ENCODE results near the gene EPHA6. TPM values are rescaled to one million over a fixed set of nuclear protein-coding genes. Genes with fewer than 3 reads are reported as not detected.

EPHA6 gene
- total RNA-seq, 1 experiment from 2014 or later = 0.61 TPM

DNA sequence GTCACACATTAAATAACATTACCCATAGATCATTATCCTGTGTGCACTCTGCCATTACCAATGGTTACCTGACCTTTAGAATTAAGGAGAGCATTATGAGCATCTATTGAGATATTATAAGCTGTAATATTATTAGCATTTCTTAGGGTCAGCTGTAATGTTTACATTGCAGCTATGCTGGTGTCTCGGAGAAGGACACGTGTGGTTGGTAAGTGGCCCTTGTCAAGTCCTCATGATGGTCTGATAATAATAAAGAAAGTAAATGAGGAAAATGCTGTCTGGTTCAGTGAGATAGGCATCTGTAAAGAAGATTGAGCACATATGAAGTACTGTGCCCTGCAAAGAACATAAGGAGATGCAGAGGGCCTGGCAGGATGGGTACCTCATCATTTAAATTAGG, 878.4 kb downstream of the EPHA6 start:
- no peaks in the 10 kb centered on the region; a peak in 1 of 5 replicates for H3K9me3 Mint-ChIP-seq
- no CpG with 5 or more reads among the region's 2 CpGs for WGBS (ENCODE audit: extremely low coverage, insufficient read length, low lambda C conversion rate)

More for the DNA sequence above, 878.4 kb downstream of the EPHA6 start:
- Histone ChIP-seq H3K14ac (ENCODE audit: insufficient read depth, low read length) (no peak overlapping the region), H3T11ph (ENCODE audit: low read length) (no peak overlapping the region), H3K4me2 (ENCODE audit: insufficient read depth, insufficient read length, low read length) (no peak overlapping the region), H4K8ac (replicated peaks; ENCODE audit: insufficient read length, low read depth, low read length) (no peak overlapping the region), H3K27me3 (ENCODE audit: insufficient read depth, low read length) (no peaks in the 10 kb centered on the region), H3K9me3 (ENCODE audit: control insufficient read depth, low read depth, low read length) (no peaks in the 10 kb centered on the region), H3K9ac (ENCODE audit: extremely low read depth, insufficient read length, low read length) (no peak overlapping the region), H3K23me2 (ENCODE audit: insufficient read length, low read depth, low read length, poor library complexity, severe bottlenecking) (no peaks in the 10 kb centered on the region), H3K4ac (ENCODE audit: low read depth, low read length) (no peak overlapping the region), H2BK12ac (ENCODE audit: insufficient read length, low read depth, low read length) (no peak overlapping the region), H3K23ac (ENCODE audit: insufficient read length, low read depth, low read length) (no peak overlapping the region), H3K79me1 (ENCODE audit: insufficient read depth, low read depth, low read length, poor library complexity, severe bottlenecking) (no peaks in the 10 kb centered on the region), H3K18ac (ENCODE audit: insufficient read length, low read depth, low read length) (no peak overlapping the region), H4K20me1 (ENCODE audit: control insufficient read depth, insufficient read depth, insufficient read length) (no peaks in the 10 kb centered on the region), H2AK5ac (ENCODE audit: insufficient read length, low read length) (no peak overlapping the region), H4K5ac (ENCODE audit: insufficient read length, low read depth, low read length) (no peak overlapping the region), H4K91ac (ENCODE audit: insufficient read length, low read depth, low read length) (no peak overlapping the region), H3K56ac (ENCODE audit: insufficient read length, low read depth, low read length) (no peak overlapping the region), H3K79me2 (ENCODE audit: insufficient read depth, low read length) (no peaks in the 10 kb centered on the region), H2BK120ac (ENCODE audit: low read depth, low read length, poor library complexity, severe bottlenecking) (no peak overlapping the region), H2BK5ac (ENCODE audit: insufficient read length, low read length) (no peak overlapping the region), H2BK15ac (ENCODE audit: low read depth, low read length) (no peak overlapping the region), H3K27ac (ENCODE audit: insufficient read length, low read depth, low read length) (no peak overlapping the region), H2AFZ (ENCODE audit: low read length) (no peak overlapping the region), H2BK20ac (ENCODE audit: low read depth, low read length, poor library complexity, severe bottlenecking) (no peak overlapping the region), H3K4me1 (ENCODE audit: insufficient read depth, low read length) (0 out of 2 replicates have a peak, but pooled peaks cover under 1% of the 10 kb centered on the region)
- Mint-ChIP-seq H3K27me3 (ENCODE audit: low read depth) (no peaks in the 10 kb centered on the region), H3K4me3 (no peak overlapping the region), H3K36me3 (ENCODE audit: insufficient read depth in 1 of 3, low read depth in 3 of 3) (no peaks in the 10 kb centered on the region; a peak in 2 of 7 replicates), H3K27ac (no peak overlapping the region), H3K4me1 (peaks cover 5 to 10% of the 10 kb centered on the region in 2 experiments)
- no peak for TF ChIP-seq CTCF (conservative IDR thresholded peaks at IDR 0.05)
- no peak for DNase-seq
